Right forelimb (tissue), 1 donor: ENCODE measurements around the gene TRIM63.

Experiments
- DNase-seq: peaks from one replicate; pipeline ENCODE4 v3.0.0-alpha.2; 2018

Gene TRIM63

GRCh38 chr1:26053718-26054560 lies 13.5 kb downstream of the TRIM63 start:
- no peak for DNase-seq

- DNase-seq = no peak
Measured at GRCh38 chr1:26050248-26050640, 17.2 kb downstream of the TRIM63 start.

- DNase-seq = no peak
Measured at GRCh38 chr1:26049531-26050247, 17.7 kb downstream of the TRIM63 start.

- no peak for DNase-seq
Measured at GRCh38 chr1:26047278-26047874, 20.1 kb downstream of the TRIM63 start.

- DNase-seq = no peak
Measured at GRCh38 chr1:26046246-26047095, 21.0 kb downstream of the TRIM63 start.

- no peak for DNase-seq
Measured at GRCh38 chr1:26045722-26046245, 21.6 kb downstream of the TRIM63 start, which contains the start of gene SLC30A2. SLC30A2 (minus strand) TSS chr1:26046118; CDS start chr1:26045896, 222 bp downstream.

GRCh38 chr1:26044971-26045721 lies 22.3 kb downstream of the TRIM63 start:
- no peak for DNase-seq

- DNase-seq = no peak
Measured at GRCh38 chr1:26044414-26044813, 23.0 kb downstream of the TRIM63 start.

- no peak for DNase-seq
Measured at GRCh38 chr1:26043765-26044164, 23.7 kb downstream of the TRIM63 start.

GRCh38 chr1:26041978-26042377 lies 25.5 kb downstream of the TRIM63 start:
- no peak for DNase-seq

- no peak for DNase-seq
Measured at GRCh38 chr1:26041401-26041800, 26.0 kb downstream of the TRIM63 start.

GRCh38 chr1:26038904-26039303 lies 28.5 kb downstream of the TRIM63 start:
- DNase-seq = no peak

- no peak for DNase-seq
Measured at GRCh38 chr1:26038477-26038876, 29.0 kb downstream of the TRIM63 start.

GRCh38 chr1:26037904-26038303 lies 29.5 kb downstream of the TRIM63 start:
- DNase-seq = no peak

GRCh38 chr1:26036756-26037281 lies 30.6 kb downstream of the TRIM63 start:
- no peak for DNase-seq

- peak; percentile 92 for DNase-seq
Measured at GRCh38 chr1:26035959-26036755, 31.3 kb downstream of the TRIM63 start.

- peak; percentile 90 for DNase-seq
Measured at GRCh38 chr1:26035203-26035958, 32.0 kb downstream of the TRIM63 start.

- no peak for DNase-seq
Measured at GRCh38 chr1:26034504-26035202, 32.8 kb downstream of the TRIM63 start.
